SK-N-SH (cell line): ENCODE data around the gene DUOX2.

Source experiments
- EZH2phosphoT487 ChIP-seq: fragments of 200-600 bp; sonication (generic); IDR thresholded peaks from 2 replicates; pipeline ENCODE4 v1.6.1; 2017; ENCODE audit warnings: low read depth, mixed run types, mild to moderate bottlenecking, antibody characterized with exemption, moderate library complexity, borderline replicate concordance
- POLR2AphosphoS5 ChIP-seq: IDR thresholded peaks from 2 replicates; pipeline ENCODE4 v1.6.1; 2012; ENCODE audit warnings: low read depth, low read length
- RAD21 ChIP-seq: IDR thresholded peaks from 2 replicates; pipeline ENCODE4 v1.6.1; 2012; ENCODE audit warnings: mild to moderate bottlenecking, low read length
- SMC3 ChIP-seq: IDR thresholded peaks from 2 replicates; pipeline ENCODE4 v1.6.1; 2012; ENCODE audit warnings: low read depth, low read length, improper control_type of control experiment
- TF ChIP-seq, protein P1 (sequence below): fragments of 200-600 bp; sonication (generic); IDR thresholded peaks from 2 replicates; pipeline ENCODE4 v1.6.1; 2017; ENCODE audit warnings: antibody characterized with exemption, mild to moderate bottlenecking, moderate library complexity

DNA sequence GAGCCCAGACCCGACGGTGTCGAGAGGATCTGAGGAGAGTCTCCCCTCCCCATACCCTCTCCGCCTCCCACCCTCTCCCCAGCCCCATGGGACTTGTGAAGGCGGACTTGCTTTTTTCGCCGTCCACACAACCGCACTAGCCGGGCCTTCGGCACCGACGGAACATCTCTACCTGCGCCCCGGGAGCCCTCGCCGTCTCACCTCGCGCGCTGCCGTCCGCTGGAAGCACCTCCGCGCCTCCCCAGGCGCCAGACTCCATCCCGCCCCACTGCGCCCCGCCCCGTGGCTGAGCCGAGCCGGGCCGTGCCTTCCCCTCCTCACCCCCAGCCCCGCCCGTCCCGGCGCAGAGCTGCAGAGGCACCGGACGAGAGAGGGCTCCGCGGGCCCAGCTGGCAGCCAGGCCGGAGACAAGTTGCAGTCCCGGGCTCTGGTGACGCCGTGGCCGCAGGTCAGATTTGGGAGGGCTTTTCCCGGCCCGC lies 15.7 kb upstream of the DUOX2 start, which contains the start of the genes DUOX1 and DUOXA1:
- TF ChIP-seq, protein P1, sequence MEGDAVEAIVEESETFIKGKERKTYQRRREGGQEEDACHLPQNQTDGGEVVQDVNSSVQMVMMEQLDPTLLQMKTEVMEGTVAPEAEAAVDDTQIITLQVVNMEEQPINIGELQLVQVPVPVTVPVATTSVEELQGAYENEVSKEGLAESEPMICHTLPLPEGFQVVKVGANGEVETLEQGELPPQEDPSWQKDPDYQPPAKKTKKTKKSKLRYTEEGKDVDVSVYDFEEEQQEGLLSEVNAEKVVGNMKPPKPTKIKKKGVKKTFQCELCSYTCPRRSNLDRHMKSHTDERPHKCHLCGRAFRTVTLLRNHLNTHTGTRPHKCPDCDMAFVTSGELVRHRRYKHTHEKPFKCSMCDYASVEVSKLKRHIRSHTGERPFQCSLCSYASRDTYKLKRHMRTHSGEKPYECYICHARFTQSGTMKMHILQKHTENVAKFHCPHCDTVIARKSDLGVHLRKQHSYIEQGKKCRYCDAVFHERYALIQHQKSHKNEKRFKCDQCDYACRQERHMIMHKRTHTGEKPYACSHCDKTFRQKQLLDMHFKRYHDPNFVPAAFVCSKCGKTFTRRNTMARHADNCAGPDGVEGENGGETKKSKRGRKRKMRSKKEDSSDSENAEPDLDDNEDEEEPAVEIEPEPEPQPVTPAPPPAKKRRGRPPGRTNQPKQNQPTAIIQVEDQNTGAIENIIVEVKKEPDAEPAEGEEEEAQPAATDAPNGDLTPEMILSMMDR: no peak
- TF ChIP-seq RAD21: no peak
- no peak for TF ChIP-seq SMC3
- TF ChIP-seq POLR2AphosphoS5: no peak
- no peak for TF ChIP-seq EZH2phosphoT487
